RWPE2 (cell line): ENCODE data around the gene IFITM2.
"Not testable (repeated sequence)": the region's sequence is repeated elsewhere in the genome, so short reads cannot be mapped to it uniquely, and the experiment has no call there.

Experiments used
- ATAC-seq: fragments of 200-7000 bp; cut with Tn5 transposase; 3 replicates; pipeline ENCODE4 v1.9.1; 2021; ENCODE audit warnings: low read depth
- DNase-seq: peaks from one replicate; pipeline ENCODE4 v3.0.0-alpha.2; 2020; ENCODE audit warnings: low spot score
- H3K27ac ChIP-seq: fragments of 450-650 bp; 2 replicates; pipeline ENCODE4 v1.5.1; 2017; ENCODE audit warnings: mild to moderate bottlenecking; ENCODE audit not compliant: poor library complexity, severe bottlenecking
- H3K27me3 ChIP-seq: fragments of 250-450 bp; sonication (Bioruptor Pico); 2 replicates; pipeline ENCODE4 v1.5.1; 2021; ENCODE audit warnings: mild to moderate bottlenecking, moderate library complexity; ENCODE audit not compliant: insufficient read depth, poor library complexity, severe bottlenecking
- H3K36me3 ChIP-seq: fragments of 250-450 bp; sonication (Bioruptor Pico); 2 replicates; pipeline ENCODE4 v1.5.1; 2020; ENCODE audit warnings: low read depth, mild to moderate bottlenecking, moderate library complexity
- H3K4me1 ChIP-seq: fragments of 250-450 bp; sonication (Bioruptor Pico); 2 replicates; pipeline ENCODE4 v1.5.1; 2021; ENCODE audit warnings: mild to moderate bottlenecking, moderate library complexity; ENCODE audit not compliant: insufficient read depth, poor library complexity, severe bottlenecking
- H3K4me3 ChIP-seq: fragments of 250-450 bp; sonication (Bioruptor Pico); 2 replicates; pipeline ENCODE4 v1.5.1; 2021; ENCODE audit warnings: mild to moderate bottlenecking, moderate library complexity; ENCODE audit not compliant: severe bottlenecking
- H3K9me3 ChIP-seq: fragments of 250-450 bp; sonication (Bioruptor Pico); 2 replicates; pipeline ENCODE4 v1.5.1; 2021; ENCODE audit warnings: mild to moderate bottlenecking, moderate library complexity; ENCODE audit not compliant: severe bottlenecking
- CTCF ChIP-seq: fragments of 450-650 bp; IDR thresholded peaks from one replicate; pipeline ENCODE4 v1.5.1; 2017; ENCODE audit warnings: mild to moderate bottlenecking, moderate library complexity; ENCODE audit not compliant: poor library complexity, severe bottlenecking

IFITM2 gene

GRCh38 chr11:330307-330693, 22.7 kb downstream of the IFITM2 start:
- no peak for DNase-seq
- Histone ChIP-seq H3K9me3 (no peaks in the 10 kb centered on the region), H3K4me3 (no peak overlapping the region), H3K27me3 (no peaks in the 10 kb centered on the region), H3K4me1 (no peaks in the 10 kb centered on the region), H3K27ac (no peak overlapping the region), H3K36me3 (no peaks in the 10 kb centered on the region)
- ATAC-seq, result no peak
- TF ChIP-seq CTCF, result no peak

- no peak for TF ChIP-seq CTCF
- Histone ChIP-seq H3K27ac (no peak overlapping the region), H3K4me1 (no peaks in the 10 kb centered on the region), H3K27me3 (no peaks in the 10 kb centered on the region), H3K9me3 (no peaks in the 10 kb centered on the region), H3K36me3 (no peaks in the 10 kb centered on the region), H3K4me3 (no peak overlapping the region)
- DNase-seq (no peak), ATAC-seq (no peak)
Observed at GRCh38 chr11:330694-331357, 23.2 kb downstream of the IFITM2 start.

GRCh38 chr11:331358-332060, 23.9 kb downstream of the IFITM2 start:
- DNase-seq (no peak), ATAC-seq (no peak)
- H3K27ac ChIP-seq, result no peak overlapping the region
- TF ChIP-seq CTCF, result no peak
- no peak overlapping the region for H3K4me3 ChIP-seq
- no peaks in the 10 kb centered on the region for H3K4me1 ChIP-seq
- H3K36me3 ChIP-seq, result no peaks in the 10 kb centered on the region
- no peaks in the 10 kb centered on the region for H3K9me3 ChIP-seq
- no peaks in the 10 kb centered on the region for H3K27me3 ChIP-seq

DNA sequence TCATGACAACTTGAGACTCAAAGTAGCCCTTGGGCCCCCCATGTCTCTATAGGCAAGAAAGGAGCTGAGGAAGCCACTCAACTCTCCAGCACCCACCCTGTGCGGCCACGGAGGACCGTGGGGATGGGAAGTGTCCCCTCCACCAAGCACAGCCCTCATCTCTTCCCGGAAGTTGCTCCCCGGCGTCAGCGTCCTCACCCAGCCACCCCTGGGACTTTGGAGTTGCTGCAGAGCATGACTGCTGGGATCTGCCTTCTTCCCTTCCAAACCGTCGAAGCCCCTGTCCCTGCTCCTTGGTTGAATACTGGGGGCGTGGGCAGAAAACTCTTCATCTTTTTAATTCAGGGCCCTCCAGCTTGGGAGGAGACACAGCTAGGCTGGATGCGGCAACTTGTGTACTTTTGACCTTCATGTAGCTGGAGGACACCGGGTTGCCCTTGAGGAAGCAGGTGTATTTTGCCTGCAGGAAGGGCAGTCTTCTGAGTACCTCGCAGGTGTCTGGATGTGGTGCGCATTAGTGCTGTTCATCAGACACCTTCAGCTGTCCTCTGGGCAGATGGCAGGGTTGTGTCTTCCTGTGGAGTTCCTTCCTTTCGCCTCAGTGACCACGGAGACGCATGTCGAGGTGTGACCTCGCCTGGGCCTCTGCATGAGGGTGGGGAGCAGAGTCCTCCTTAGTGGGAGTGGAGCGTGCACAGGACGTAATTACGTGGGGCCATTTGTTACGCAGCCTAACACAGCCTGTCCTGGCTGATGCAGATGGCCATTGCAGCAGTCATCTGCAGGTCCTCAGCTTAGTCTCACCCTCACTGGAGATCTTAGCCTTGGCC, 25.2 kb downstream of the IFITM2 start:
- Histone ChIP-seq H3K27ac (no peak overlapping the region), H3K36me3 (no peaks in the 10 kb centered on the region)
- TF ChIP-seq CTCF, result no peak

GRCh38 chr11:333616-334263, 26.1 kb downstream of the IFITM2 start:
- H3K4me1 ChIP-seq, DNase-seq, H3K27ac ChIP-seq, ATAC-seq, H3K27me3 ChIP-seq, H3K9me3 ChIP-seq, H3K36me3 ChIP-seq, H3K4me3 ChIP-seq: not testable (repeated sequence)

More for the DNA sequence above, 25.2 kb downstream of the IFITM2 start:
- Histone ChIP-seq H3K27me3 (no peaks in the 10 kb centered on the region), H3K4me1 (no peaks in the 10 kb centered on the region), H3K4me3 (no peak overlapping the region), H3K9me3 (no peaks in the 10 kb centered on the region)
- DNase-seq, result no peak
- no peak for ATAC-seq
